VCaP (cell line): Measurements from ENCODE around the gene ADAMTS5.

ENCODE experiments used
- H3K27ac ChIP-seq: fragments of 450-650 bp; 2 replicates; pipeline ENCODE4 v1.5.1; 2017
- CTCF ChIP-seq: fragments of 450-650 bp; conservative IDR thresholded peaks from 2 replicates; pipeline ENCODE4 v1.5.1; 2017; ENCODE audit warnings: mild to moderate bottlenecking, moderate library complexity

ADAMTS5 gene

GRCh38 chr21:26935977-26936376 is 30.9 kb downstream of the ADAMTS5 start:
- no peak for TF ChIP-seq CTCF
- no peak overlapping the region for H3K27ac ChIP-seq

GRCh38 chr21:26934383-26934782 is 32.5 kb downstream of the ADAMTS5 start:
- H3K27ac ChIP-seq, result no peak overlapping the region
- TF ChIP-seq CTCF, result no peak

- peak overlapping the region; percentile 35 for H3K27ac ChIP-seq
- TF ChIP-seq CTCF, result no peak
These were observed 33.4 kb downstream of the ADAMTS5 start for GRCh38 chr21:26933448-26933847.

GRCh38 chr21:26925636-26926035 is 41.3 kb downstream of the ADAMTS5 start:
- no peak overlapping the region for H3K27ac ChIP-seq
- no peak for TF ChIP-seq CTCF

- H3K27ac ChIP-seq, result no peak overlapping the region
- TF ChIP-seq CTCF, result no peak
These were observed 41.8 kb downstream of the ADAMTS5 start for GRCh38 chr21:26925122-26925521.

- TF ChIP-seq CTCF, result no peak
- no peak overlapping the region for H3K27ac ChIP-seq
These were observed 42.9 kb downstream of the ADAMTS5 start for GRCh38 chr21:26923986-26924385.

GRCh38 chr21:26920055-26920454 is 46.8 kb downstream of the ADAMTS5 start:
- TF ChIP-seq CTCF, result no peak
- no peak overlapping the region for H3K27ac ChIP-seq
